Measurements from ENCODE around the gene TEX19. TPM values are rescaled to one million over a fixed set of nuclear protein-coding genes. Genes with fewer than 3 reads are reported as not detected.

Gene TEX19
- total and polyA plus RNA-seq, 2 of the 8 experiments (the other 6 are each of a cell fraction or from before 2014, with no cell fraction given), result 0.54 to 0.80 TPM

- TF ChIP-seq TAF1 (IDR thresholded peaks at IDR 0.05; ENCODE audit: low read depth, low read length), result no peak
- TF ChIP-seq, protein P1, sequence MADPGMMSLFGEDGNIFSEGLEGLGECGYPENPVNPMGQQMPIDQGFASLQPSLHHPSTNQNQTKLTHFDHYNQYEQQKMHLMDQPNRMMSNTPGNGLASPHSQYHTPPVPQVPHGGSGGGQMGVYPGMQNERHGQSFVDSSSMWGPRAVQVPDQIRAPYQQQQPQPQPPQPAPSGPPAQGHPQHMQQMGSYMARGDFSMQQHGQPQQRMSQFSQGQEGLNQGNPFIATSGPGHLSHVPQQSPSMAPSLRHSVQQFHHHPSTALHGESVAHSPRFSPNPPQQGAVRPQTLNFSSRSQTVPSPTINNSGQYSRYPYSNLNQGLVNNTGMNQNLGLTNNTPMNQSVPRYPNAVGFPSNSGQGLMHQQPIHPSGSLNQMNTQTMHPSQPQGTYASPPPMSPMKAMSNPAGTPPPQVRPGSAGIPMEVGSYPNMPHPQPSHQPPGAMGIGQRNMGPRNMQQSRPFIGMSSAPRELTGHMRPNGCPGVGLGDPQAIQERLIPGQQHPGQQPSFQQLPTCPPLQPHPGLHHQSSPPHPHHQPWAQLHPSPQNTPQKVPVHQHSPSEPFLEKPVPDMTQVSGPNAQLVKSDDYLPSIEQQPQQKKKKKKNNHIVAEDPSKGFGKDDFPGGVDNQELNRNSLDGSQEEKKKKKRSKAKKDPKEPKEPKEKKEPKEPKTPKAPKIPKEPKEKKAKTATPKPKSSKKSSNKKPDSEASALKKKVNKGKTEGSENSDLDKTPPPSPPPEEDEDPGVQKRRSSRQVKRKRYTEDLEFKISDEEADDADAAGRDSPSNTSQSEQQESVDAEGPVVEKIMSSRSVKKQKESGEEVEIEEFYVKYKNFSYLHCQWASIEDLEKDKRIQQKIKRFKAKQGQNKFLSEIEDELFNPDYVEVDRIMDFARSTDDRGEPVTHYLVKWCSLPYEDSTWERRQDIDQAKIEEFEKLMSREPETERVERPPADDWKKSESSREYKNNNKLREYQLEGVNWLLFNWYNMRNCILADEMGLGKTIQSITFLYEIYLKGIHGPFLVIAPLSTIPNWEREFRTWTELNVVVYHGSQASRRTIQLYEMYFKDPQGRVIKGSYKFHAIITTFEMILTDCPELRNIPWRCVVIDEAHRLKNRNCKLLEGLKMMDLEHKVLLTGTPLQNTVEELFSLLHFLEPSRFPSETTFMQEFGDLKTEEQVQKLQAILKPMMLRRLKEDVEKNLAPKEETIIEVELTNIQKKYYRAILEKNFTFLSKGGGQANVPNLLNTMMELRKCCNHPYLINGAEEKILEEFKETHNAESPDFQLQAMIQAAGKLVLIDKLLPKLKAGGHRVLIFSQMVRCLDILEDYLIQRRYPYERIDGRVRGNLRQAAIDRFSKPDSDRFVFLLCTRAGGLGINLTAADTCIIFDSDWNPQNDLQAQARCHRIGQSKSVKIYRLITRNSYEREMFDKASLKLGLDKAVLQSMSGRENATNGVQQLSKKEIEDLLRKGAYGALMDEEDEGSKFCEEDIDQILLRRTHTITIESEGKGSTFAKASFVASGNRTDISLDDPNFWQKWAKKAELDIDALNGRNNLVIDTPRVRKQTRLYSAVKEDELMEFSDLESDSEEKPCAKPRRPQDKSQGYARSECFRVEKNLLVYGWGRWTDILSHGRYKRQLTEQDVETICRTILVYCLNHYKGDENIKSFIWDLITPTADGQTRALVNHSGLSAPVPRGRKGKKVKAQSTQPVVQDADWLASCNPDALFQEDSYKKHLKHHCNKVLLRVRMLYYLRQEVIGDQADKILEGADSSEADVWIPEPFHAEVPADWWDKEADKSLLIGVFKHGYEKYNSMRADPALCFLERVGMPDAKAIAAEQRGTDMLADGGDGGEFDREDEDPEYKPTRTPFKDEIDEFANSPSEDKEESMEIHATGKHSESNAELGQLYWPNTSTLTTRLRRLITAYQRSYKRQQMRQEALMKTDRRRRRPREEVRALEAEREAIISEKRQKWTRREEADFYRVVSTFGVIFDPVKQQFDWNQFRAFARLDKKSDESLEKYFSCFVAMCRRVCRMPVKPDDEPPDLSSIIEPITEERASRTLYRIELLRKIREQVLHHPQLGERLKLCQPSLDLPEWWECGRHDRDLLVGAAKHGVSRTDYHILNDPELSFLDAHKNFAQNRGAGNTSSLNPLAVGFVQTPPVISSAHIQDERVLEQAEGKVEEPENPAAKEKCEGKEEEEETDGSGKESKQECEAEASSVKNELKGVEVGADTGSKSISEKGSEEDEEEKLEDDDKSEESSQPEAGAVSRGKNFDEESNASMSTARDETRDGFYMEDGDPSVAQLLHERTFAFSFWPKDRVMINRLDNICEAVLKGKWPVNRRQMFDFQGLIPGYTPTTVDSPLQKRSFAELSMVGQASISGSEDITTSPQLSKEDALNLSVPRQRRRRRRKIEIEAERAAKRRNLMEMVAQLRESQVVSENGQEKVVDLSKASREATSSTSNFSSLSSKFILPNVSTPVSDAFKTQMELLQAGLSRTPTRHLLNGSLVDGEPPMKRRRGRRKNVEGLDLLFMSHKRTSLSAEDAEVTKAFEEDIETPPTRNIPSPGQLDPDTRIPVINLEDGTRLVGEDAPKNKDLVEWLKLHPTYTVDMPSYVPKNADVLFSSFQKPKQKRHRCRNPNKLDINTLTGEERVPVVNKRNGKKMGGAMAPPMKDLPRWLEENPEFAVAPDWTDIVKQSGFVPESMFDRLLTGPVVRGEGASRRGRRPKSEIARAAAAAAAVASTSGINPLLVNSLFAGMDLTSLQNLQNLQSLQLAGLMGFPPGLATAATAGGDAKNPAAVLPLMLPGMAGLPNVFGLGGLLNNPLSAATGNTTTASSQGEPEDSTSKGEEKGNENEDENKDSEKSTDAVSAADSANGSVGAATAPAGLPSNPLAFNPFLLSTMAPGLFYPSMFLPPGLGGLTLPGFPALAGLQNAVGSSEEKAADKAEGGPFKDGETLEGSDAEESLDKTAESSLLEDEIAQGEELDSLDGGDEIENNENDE (IDR thresholded peaks at IDR 0.05; ENCODE audit: insufficient replicate concordance, low read length), result no peak
- no peak for TF ChIP-seq GTF2F1 (IDR thresholded peaks at IDR 0.05; ENCODE audit: borderline replicate concordance, low read depth, low read length)
- TF ChIP-seq ATF3 (IDR thresholded peaks at IDR 0.05; ENCODE audit: insufficient read depth, low read depth, low read length), result no peak
- no peak for TF ChIP-seq ASH2L (IDR thresholded peaks at IDR 0.05; ENCODE audit: low read length)
- no peak for TF ChIP-seq CHD2 (IDR thresholded peaks at IDR 0.05; ENCODE audit: low read length)
- no peak for TF ChIP-seq HDAC6 (IDR thresholded peaks at IDR 0.05; ENCODE audit: low read depth, low read length)
Observed at GRCh38 chr17:82397449-82398335, 38.6 kb downstream of the TEX19 start (continued).
